Measurements from ENCODE around the gene DNAJC12.

DNA sequence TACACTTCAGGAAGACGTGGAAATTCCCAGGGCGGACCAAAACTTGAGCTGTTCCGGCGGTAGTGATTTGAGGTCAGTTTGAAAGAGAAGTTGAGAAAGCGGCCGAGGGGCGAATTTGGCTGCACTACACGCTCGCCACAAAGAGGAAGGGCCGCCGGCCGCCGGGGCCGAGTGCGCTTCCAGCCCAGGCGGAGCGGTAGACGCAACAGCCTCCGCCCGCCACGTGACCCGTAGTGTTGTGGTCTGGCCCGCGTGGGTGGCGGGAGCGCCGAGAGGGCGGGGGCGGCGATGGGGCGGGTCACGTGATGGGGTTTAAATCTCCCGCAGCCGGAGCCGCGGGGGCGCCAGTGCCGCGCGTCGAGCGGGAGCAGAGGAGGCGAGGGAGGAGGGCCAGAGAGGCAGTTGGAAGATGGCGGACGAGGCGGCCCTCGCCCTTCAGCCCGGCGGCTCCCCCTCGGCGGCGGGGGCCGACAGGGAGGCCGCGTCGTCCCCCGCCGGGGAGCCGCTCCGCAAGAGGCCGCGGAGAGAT, 46.4 kb upstream of the DNAJC12 start, which contains the start of gene SIRT1:
- TF ChIP-seq POLR2A (IDR thresholded peaks at IDR 0.05; ENCODE audit: low read length) (peak; percentile 88), GATA1 (IDR thresholded peaks at IDR 0.05; ENCODE audit: low read depth, low read length) (no peak)
